ENCODE results near the gene POLR3GL. TPM values are rescaled to one million over a fixed set of nuclear protein-coding genes. Genes with fewer than 3 reads are reported as not detected.

Gene POLR3GL
- total RNA-seq, 1 experiment from 2014 or later: 7.9 TPM

DNA sequence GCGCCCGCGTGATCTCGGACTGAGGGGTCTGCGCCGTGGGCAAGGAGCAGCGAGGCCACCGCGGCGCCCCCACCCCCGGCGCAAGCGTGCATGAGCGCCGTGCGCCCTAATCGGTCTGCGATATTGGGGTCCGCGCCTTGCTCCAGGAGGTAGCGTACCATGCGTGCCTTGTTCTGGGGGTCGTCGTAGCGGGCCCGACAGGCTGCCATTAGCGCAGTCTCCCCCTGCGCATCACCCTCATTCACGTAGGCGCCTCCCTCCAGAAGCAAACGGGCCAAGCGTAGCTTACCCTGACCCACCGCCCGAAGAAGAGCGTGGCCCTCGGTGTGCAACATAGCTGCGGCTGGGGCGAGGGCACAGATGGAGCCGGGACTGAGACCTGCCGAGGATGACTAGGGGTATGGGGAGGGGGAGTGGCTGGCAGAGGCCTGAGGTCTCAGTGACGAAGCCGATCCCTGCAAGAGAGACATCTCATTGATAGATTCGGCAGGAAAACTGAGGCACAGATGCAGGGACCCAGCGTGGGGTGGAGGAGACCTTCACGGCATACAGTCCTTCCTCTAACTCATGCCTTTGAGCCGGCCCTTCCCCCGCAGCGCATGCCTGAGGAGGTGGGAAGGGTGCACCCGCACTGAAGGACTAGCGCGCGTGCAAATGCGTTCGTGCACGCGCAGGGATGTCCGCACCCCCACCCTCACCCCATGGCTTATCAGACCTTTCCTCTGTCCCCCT is 2.9 kb upstream of the POLR3GL start:
- H3K23ac ChIP-seq (ENCODE audit: insufficient read length, low read depth, low read length): no peak overlapping the region
- peaks cover 31% of the 10 kb centered on the region for H3K23me2 ChIP-seq (ENCODE audit: insufficient read length, low read depth, low read length, poor library complexity, severe bottlenecking)
- H3T11ph ChIP-seq (ENCODE audit: low read length): no peak overlapping the region
- H3K14ac ChIP-seq (ENCODE audit: insufficient read depth, low read length): no peak overlapping the region
- peaks cover 42% of the 10 kb centered on the region for H3K27me3 ChIP-seq (ENCODE audit: insufficient read depth, low read length)
- no peak overlapping the region for H4K8ac ChIP-seq (replicated peaks; ENCODE audit: insufficient read length, low read depth, low read length)
- no peaks in the 10 kb centered on the region for H3K79me2 ChIP-seq (ENCODE audit: insufficient read depth, low read length)
- Mint-ChIP-seq H3K36me3 (ENCODE audit: insufficient read depth in 1 of 3, low read depth in 3 of 3) (no peaks in the 10 kb centered on the region; a peak in 1 of 7 replicates), H3K27ac (no peak overlapping the region), H3K27me3 (ENCODE audit: low read depth) (peaks cover 71% of the 10 kb centered on the region), H3K4me3 (peak overlapping the region; percentile 87 to 95), H3K4me1 (peaks cover 40 to 50% of the 10 kb centered on the region in 2 experiments), H3K9me3 (no peaks in the 10 kb centered on the region)
- no peak overlapping the region for H2AFZ ChIP-seq (ENCODE audit: low read length)
- no peak for DNase-seq
- H4K91ac ChIP-seq (ENCODE audit: insufficient read length, low read depth, low read length): no peak overlapping the region
- H3K9me3 ChIP-seq (ENCODE audit: control insufficient read depth, low read depth, low read length): no peaks in the 10 kb centered on the region
- no peak overlapping the region for H2BK5ac ChIP-seq (ENCODE audit: insufficient read length, low read length)
- no peak overlapping the region for H4K5ac ChIP-seq (ENCODE audit: insufficient read length, low read depth, low read length)
- H3K79me1 ChIP-seq (ENCODE audit: insufficient read depth, low read depth, low read length, poor library complexity, severe bottlenecking): no peaks in the 10 kb centered on the region
- no CpG with 5 or more reads among the region's 57 CpGs for WGBS (ENCODE audit: extremely low coverage, insufficient read length, low lambda C conversion rate)
- H2BK120ac ChIP-seq (ENCODE audit: low read depth, low read length, poor library complexity, severe bottlenecking): no peak overlapping the region
- peak overlapping the region; percentile 75 for H3K4me2 ChIP-seq (ENCODE audit: insufficient read depth, insufficient read length, low read length)
- H3K18ac ChIP-seq (ENCODE audit: insufficient read length, low read depth, low read length): no peak overlapping the region
- H4K20me1 ChIP-seq (ENCODE audit: control insufficient read depth, insufficient read depth, insufficient read length): no peaks in the 10 kb centered on the region
- H2BK12ac ChIP-seq (ENCODE audit: insufficient read length, low read depth, low read length): no peak overlapping the region
- no peak for TF ChIP-seq CTCF (conservative IDR thresholded peaks at IDR 0.05)
- peaks cover 2% of the 10 kb centered on the region; the same call in 1 of the 2 replicates for H3K4me1 ChIP-seq (ENCODE audit: insufficient read depth, low read length)
- H2BK20ac ChIP-seq (ENCODE audit: low read depth, low read length, poor library complexity, severe bottlenecking): no peak overlapping the region
- no peak overlapping the region for H2AK5ac ChIP-seq (ENCODE audit: insufficient read length, low read length)
- no peak overlapping the region for H3K4ac ChIP-seq (ENCODE audit: low read depth, low read length)
- no peak overlapping the region for H3K27ac ChIP-seq (ENCODE audit: insufficient read length, low read depth, low read length)
- H2BK15ac ChIP-seq (ENCODE audit: low read depth, low read length): no peak overlapping the region
- H3K9ac ChIP-seq (ENCODE audit: extremely low read depth, insufficient read length, low read length): no peak overlapping the region
- no peak overlapping the region for H3K56ac ChIP-seq (ENCODE audit: insufficient read length, low read depth, low read length)

Measured in H9 (cell line).